Neural cell (in vitro differentiated cells): ENCODE data around the gene PRAMEF33. TPM values are rescaled to one million over a fixed set of nuclear protein-coding genes. Genes with fewer than 3 reads are reported as not detected.
"Not testable (repeated sequence)": the region's sequence is repeated elsewhere in the genome, so short reads cannot be mapped to it uniquely, and the experiment has no call there.

Experiments used
- H2AFZ ChIP-seq: fragments of 200-600, 300-800 bp; sonication (generic), shearing (Covaris generic); 2 replicates; pipeline ENCODE4 v1.6.0; 2014; ENCODE audit warnings: low read depth, mild to moderate bottlenecking, antibody characterized with exemption, low read length, moderate library complexity
- H3F3A ChIP-seq: fragments of 200-600 bp; shearing (Covaris generic); 2 replicates; pipeline ENCODE4 v1.6.1; 2016; ENCODE audit warnings: mild to moderate bottlenecking, moderate library complexity, mixed read lengths, antibody characterized with exemption, low read length; ENCODE audit not compliant: insufficient read depth, poor library complexity, severe bottlenecking
- H3K27ac ChIP-seq: fragments of 200-600, 300-800 bp; sonication (generic), shearing (Covaris generic); 2 replicates; pipeline ENCODE4 v1.5.1; 2014; ENCODE audit warnings: mild to moderate bottlenecking, low read length, moderate library complexity
- H3K27me3 ChIP-seq: fragments of 300-800, 200-600 bp; sonication (generic), shearing (Covaris generic); 2 replicates; pipeline ENCODE4 v1.6.0; 2014; ENCODE audit warnings: mild to moderate bottlenecking, low read depth, low read length, moderate library complexity; ENCODE audit not compliant: insufficient read depth
- H3K36me3 ChIP-seq: fragments of 300-800, 200-600 bp; sonication (generic), shearing (Covaris generic); 2 replicates; pipeline ENCODE4 v1.5.1; 2014; ENCODE audit warnings: mild to moderate bottlenecking, antibody characterized with exemption, low read length, moderate library complexity; ENCODE audit not compliant: insufficient read depth
- H3K4me2 ChIP-seq: fragments of 300-800, 200-600 bp; sonication (generic), shearing (Covaris generic); 2 replicates; pipeline ENCODE4 v1.6.0; 2014; ENCODE audit warnings: mild to moderate bottlenecking, low read length
- H3K4me3 ChIP-seq: fragments of 300-800, 200-600 bp; sonication (generic), shearing (Covaris generic); 2 replicates; pipeline ENCODE4 v1.5.1; 2014; ENCODE audit warnings: mild to moderate bottlenecking, low read length, moderate library complexity
- H3K79me2 ChIP-seq: fragments of 200-600 bp; shearing (Covaris generic); replicated peaks from 2 replicates; pipeline ENCODE4 v1.6.0; 2014; ENCODE audit warnings: mild to moderate bottlenecking, low read length, moderate library complexity; ENCODE audit not compliant: insufficient read depth
- H3K9ac ChIP-seq: fragments of 300-800, 200-600 bp; sonication (generic), shearing (Covaris generic); 2 replicates; pipeline ENCODE4 v1.6.1; 2016; ENCODE audit warnings: mild to moderate bottlenecking, low read length, mixed read lengths
- H3K9me2 ChIP-seq: fragments of 200-600 bp; shearing (Covaris generic); 2 replicates; pipeline ENCODE4 v1.6.1; 2016; ENCODE audit warnings: mild to moderate bottlenecking, low read length, mixed read lengths; ENCODE audit not compliant: insufficient read depth
- H3K9me3 ChIP-seq: fragments of 200-600, 300-800 bp; sonication (generic), shearing (Covaris generic); 2 replicates; pipeline ENCODE4 v1.6.1; 2016; ENCODE audit warnings: mild to moderate bottlenecking, mixed run types, low read length, moderate library complexity, mixed read lengths
- H4K20me1 ChIP-seq: fragments of 200-600 bp; shearing (Covaris generic); 2 replicates; pipeline ENCODE4 v1.6.1; 2016; ENCODE audit warnings: mild to moderate bottlenecking, mixed run types; ENCODE audit not compliant: insufficient read depth
- CTCF ChIP-seq: fragments of 450-650 bp; IDR thresholded peaks from 2 replicates; pipeline ENCODE4 v1.5.1; 2014; ENCODE audit warnings: antibody characterized with exemption, mild to moderate bottlenecking, moderate library complexity; ENCODE audit not compliant: poor library complexity, severe bottlenecking
- RAD21 ChIP-seq: fragments of 450-650 bp; conservative IDR thresholded peaks from 2 replicates; pipeline ENCODE4 v1.6.1; 2014; ENCODE audit warnings: antibody characterized with exemption, mild to moderate bottlenecking, moderate library complexity
- SMC3 ChIP-seq: fragments of 450-650 bp; conservative IDR thresholded peaks from 2 replicates; pipeline ENCODE4 v1.6.1; 2014; ENCODE audit warnings: antibody characterized with exemption, mild to moderate bottlenecking, moderate library complexity; ENCODE audit not compliant: poor library complexity
- polyA plus RNA-seq: library from polyadenylated mRNA; depleted of rRNA; stranded (reverse); fragments of >200 nt; gene quantifications from 2 replicates; pipeline ENCODE4 v1.2.3, GENCODE V29; 2014
- small RNA-seq, 3 experiments: library from RNA; depleted of rRNA; stranded (forward); fragments of <200 nt; gene quantifications; one replicate each; pipeline ENCODE3, GENCODE V24; 2012

The PRAMEF33 gene
- polyA plus RNA-seq, 1 donor from 2014 or later = not detected

DNA sequence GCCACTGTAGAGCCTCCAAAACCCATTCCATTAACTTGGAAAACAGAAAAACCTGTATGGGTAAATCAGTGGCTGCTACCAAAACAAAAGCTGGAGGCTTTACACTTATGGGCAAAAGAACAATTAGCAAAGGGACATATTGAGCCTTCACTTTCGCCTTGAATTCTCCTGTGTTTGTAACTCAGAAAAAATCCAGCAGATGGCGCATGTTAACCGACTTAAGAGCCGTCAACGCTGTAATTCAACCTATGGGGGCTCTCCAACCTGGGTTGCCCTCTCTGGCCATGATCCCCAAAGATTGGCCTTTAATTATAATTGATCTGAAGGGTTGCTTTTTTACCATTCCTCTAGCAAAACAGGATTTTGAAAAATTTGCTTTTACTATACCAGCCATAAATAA, 53.4 kb downstream of the PRAMEF33 start:
- H2AFZ ChIP-seq, H4K20me1 ChIP-seq, H3K9me3 ChIP-seq, H3F3A ChIP-seq, H3K4me3 ChIP-seq, H3K9me2 ChIP-seq, H3K9ac ChIP-seq, H3K27ac ChIP-seq, H3K4me2 ChIP-seq, H3K27me3 ChIP-seq, H3K79me2 ChIP-seq, H3K36me3 ChIP-seq: not testable (repeated sequence)
- TF ChIP-seq RAD21 = peak; percentile 74
- TF ChIP-seq CTCF = peak; percentile 80
- peak; percentile 85 for TF ChIP-seq SMC3

Small RNA genes lying within 50 kb of the gene (small RNA-seq; reads per million reads assigned to genes)
- 0 reads per million in 3 experiments for gene RNU6-771P

Other genes with a start within 250 kb of the PRAMEF33 start
- gene PRAMEF27, start 247.0 kb upstream of the PRAMEF33 start, polyA plus RNA-seq = not detected in 2 replicates
- not detected in 2 replicates for gene HNRNPCL3, start 242.8 kb upstream of the PRAMEF33 start, polyA plus RNA-seq
- gene PRAMEF25, start 232.8 kb upstream of the PRAMEF33 start, polyA plus RNA-seq = not detected in 2 replicates
- not detected in 2 replicates for gene HNRNPCL2, start 186.7 kb upstream of the PRAMEF33 start, polyA plus RNA-seq
- not detected in 2 replicates for gene PRAMEF26, start 147.5 kb upstream of the PRAMEF33 start, polyA plus RNA-seq
- not detected in 2 replicates for gene HNRNPCL4, start 137.9 kb upstream of the PRAMEF33 start, polyA plus RNA-seq
- gene PRAMEF9, start 131.7 kb upstream of the PRAMEF33 start, polyA plus RNA-seq = not detected in 2 replicates
- gene PRAMEF13, start 102.1 kb upstream of the PRAMEF33 start, polyA plus RNA-seq = not detected in 2 replicates
- gene PRAMEF18, start 77.4 kb upstream of the PRAMEF33 start, polyA plus RNA-seq = not detected in 2 replicates
- not detected in 2 replicates for gene PRAMEF5, start 49.3 kb upstream of the PRAMEF33 start, polyA plus RNA-seq
- gene PRAMEF8, start 18.4 kb upstream of the PRAMEF33 start, polyA plus RNA-seq = not detected in 2 replicates
- gene PRAMEF15, start 12.0 kb downstream of the PRAMEF33 start, polyA plus RNA-seq = not detected in 2 replicates
- not detected in 2 replicates for gene PRAMEF14, start 43.6 kb downstream of the PRAMEF33 start, polyA plus RNA-seq
- gene PRAMEF19, start 68.4 kb downstream of the PRAMEF33 start, polyA plus RNA-seq = not detected in 2 replicates
- gene PRAMEF17, start 86.1 kb downstream of the PRAMEF33 start, polyA plus RNA-seq = not detected in 2 replicates
- not detected in 2 replicates for gene PRAMEF20, start 106.9 kb downstream of the PRAMEF33 start, polyA plus RNA-seq
- not detected in 2 replicates for gene LRRC38, start 210.5 kb downstream of the PRAMEF33 start, polyA plus RNA-seq